Aorta (tissue), 5 donors: Measurements from ENCODE around the gene IFNA1. TPM values are rescaled to one million over a fixed set of nuclear protein-coding genes. Genes with fewer than 3 reads are reported as not detected.

Source experiments
- ATAC-seq: fragments of 200-7000 bp; cut with Tn5 transposase; one replicate; pipeline ENCODE4 v1.9.1; 2022; ENCODE audit warnings: moderate library complexity; ENCODE audit not compliant: low FRiP score
- DNase-seq, 2 donors: peaks; one replicate each; pipeline ENCODE4 v3.0.0-alpha.2; 2020
- H3K27ac ChIP-seq, 2 donors: one replicate each; pipeline ENCODE4 v1.5.1; 2013; ENCODE audit warnings: low read length in 2 of 2, mild to moderate bottlenecking in 2 of 2, moderate library complexity in 2 of 2, control low read depth in 1 of 2, inconsistent platforms in 1 of 2, low read depth in 1 of 2
- H3K27me3 ChIP-seq, 2 donors: one replicate each; pipeline ENCODE4 v1.6.1; 2013; ENCODE audit warnings: control low read depth in 1 of 2, low read length in 1 of 2, mild to moderate bottlenecking in 1 of 2, moderate library complexity in 1 of 2; ENCODE audit not compliant: insufficient read depth in 2 of 2, control insufficient read depth in 1 of 2
- H3K36me3 ChIP-seq, 2 donors: one replicate each; pipeline ENCODE4 v1.6.1; 2013; ENCODE audit warnings: control low read depth in 1 of 2, low read length in 1 of 2, mild to moderate bottlenecking in 1 of 2; ENCODE audit not compliant: insufficient read depth in 2 of 2, control insufficient read depth in 1 of 2
- H3K4me1 ChIP-seq, 2 donors: one replicate each; pipeline ENCODE4 v1.6.1; 2013; ENCODE audit warnings: low read length in 2 of 2, control low read depth in 1 of 2, mild to moderate bottlenecking in 1 of 2, moderate library complexity in 1 of 2; ENCODE audit not compliant: insufficient read depth in 2 of 2, control insufficient read depth in 1 of 2
- H3K4me3 ChIP-seq, 2 donors: one replicate each; pipeline ENCODE4 v1.5.1; 2013; ENCODE audit warnings: low read length in 2 of 2, control low read depth in 1 of 2, mild to moderate bottlenecking in 1 of 2
- H3K9me3 ChIP-seq: one replicate; pipeline ENCODE4 v1.6.1; 2013; ENCODE audit warnings: mild to moderate bottlenecking, low read length; ENCODE audit not compliant: control insufficient read depth
- WGBS, 2 donors: extraction: QIAGEN DNeasy Blood & Tissue Kit; methylation state at CpG; one replicate each; pipeline ENCODE4 v1.1.7; 2013; 5-methylcytosine and 5-hydroxymethylcytosine counted together
- intact Hi-C, 2 donors: fragments of 100-400 bp; cut with DNase I; formaldehyde crosslinking; loops; one replicate each; pipeline versions ENCODE4 v1.14.2 to v1.15.0; 2022
- polyA plus RNA-seq, 2 donors: library from polyadenylated mRNA; stranded (reverse); fragments of 200-250 nt; gene quantifications; one replicate each; pipeline ENCODE4 v1.2.3, GENCODE V29; 2013
- total RNA-seq, 2 donors: library from RNA; stranded (reverse); fragmentation: NEBNext Ultra II Directional; extraction: Animal tissue kit (Norgen Biotek cat#: 25700); gene quantifications; one replicate each; pipeline ENCODE4 v1.2.1, GENCODE V29; 2021
- donor health status: healthy with polysubstance abuse.
- donor health status: Bipolar disorder and iron deficiency.
- donor health status: DM: no; HTN: no; CAD: no.
- donor health status: DM: no; HTN: no; CAD: no.
- donor health status: DM: yes; HTN: yes; CAD: no.

The IFNA1 gene
- total and polyA plus RNA-seq, 4 donors, result not detected

DNA sequence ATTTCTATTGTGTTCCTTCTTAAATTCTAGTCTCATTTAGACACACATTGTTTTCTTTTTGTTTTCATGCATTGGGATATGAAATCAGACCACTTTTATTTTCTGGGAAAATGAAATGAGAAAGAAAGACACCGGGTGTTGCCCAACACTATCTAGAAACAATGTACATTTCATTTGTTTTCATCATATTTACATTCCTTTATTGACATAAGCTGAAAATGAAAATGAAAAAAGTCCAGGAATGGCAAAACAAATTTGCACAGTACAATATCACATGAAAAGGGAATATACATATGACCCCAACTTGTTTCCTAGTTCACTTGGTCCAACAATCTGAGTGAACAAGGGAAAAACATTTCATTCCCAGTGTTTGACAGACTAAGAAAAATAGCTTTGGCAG, 21.1 kb downstream of the IFNA1 start:
- no peak overlapping the region for H3K27ac ChIP-seq
- WGBS, 2 donors, result 82 to 87% methylated on average over 1 of the region's 1 CpG
- intact Hi-C loops, result loop anchor here in 1 of 2 donors (10.0 kb wide), 1 partner anchor 63 kb away; no protein-coding TSS in a partner anchor
- no peak for ATAC-seq
- no peaks in the 10 kb centered on the region for H3K27me3 ChIP-seq
- peaks cover 3% of the 10 kb centered on the region for H3K9me3 ChIP-seq
- no peaks in the 10 kb centered on the region for H3K4me1 ChIP-seq
- no peak for DNase-seq
- H3K36me3 ChIP-seq, result no peaks in the 10 kb centered on the region
- no peak overlapping the region for H3K4me3 ChIP-seq

GRCh38 chr9:21465138-21465537, 24.9 kb downstream of the IFNA1 start:
- intact Hi-C loops, result loop anchor here (5.0 to 10.0 kb wide), 2 partner anchors 60 to 322 kb away; no protein-coding TSS in a partner anchor
- 91 to 93% methylated on average over 5 of the region's 5 CpGs for WGBS, 2 donors
- Histone ChIP-seq H3K4me1 (no peaks in the 10 kb centered on the region), H3K27ac (no peak overlapping the region), H3K9me3 (peaks cover 3% of the 10 kb centered on the region), H3K27me3 (no peaks in the 10 kb centered on the region), H3K36me3 (no peaks in the 10 kb centered on the region), H3K4me3 (no peak overlapping the region)
- ATAC-seq, result no peak
- DNase-seq, result no peak

DNA sequence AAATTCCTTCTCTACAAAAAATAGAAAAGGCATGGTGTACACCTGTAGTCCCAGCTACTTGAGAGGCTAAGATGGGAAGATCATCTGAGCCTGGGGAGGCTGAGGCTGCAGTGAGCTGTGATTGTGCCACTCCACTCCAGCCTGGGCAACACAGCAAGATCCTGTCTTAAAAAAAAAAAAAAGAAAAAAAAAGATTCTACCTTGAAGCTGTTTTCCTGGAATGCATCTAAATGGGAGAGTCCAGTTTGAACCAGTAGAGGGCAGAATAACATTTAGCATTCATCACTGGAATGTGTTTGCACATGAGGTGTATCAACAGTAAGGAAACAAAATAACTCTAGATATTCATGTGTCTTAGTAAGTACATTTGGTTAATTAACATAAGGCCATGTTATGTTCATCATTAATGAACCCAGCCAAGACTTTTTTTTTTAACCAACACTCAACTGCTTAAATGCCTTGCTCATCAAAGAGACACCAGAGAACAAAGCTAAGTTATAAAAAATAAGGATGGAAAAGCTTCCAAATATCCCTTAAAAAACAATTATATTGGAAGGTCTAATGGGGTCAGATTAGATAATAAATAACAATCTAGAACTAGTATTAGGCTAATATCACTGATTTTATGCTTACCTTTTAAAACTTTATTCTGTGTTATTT, 25.8 kb downstream of the IFNA1 start:
- ATAC-seq, result no peak
- no peaks in the 10 kb centered on the region for H3K36me3 ChIP-seq
- no peak for DNase-seq
- H3K4me1 ChIP-seq, result no peaks in the 10 kb centered on the region
- H3K27ac ChIP-seq, result no peak overlapping the region
- no peaks in the 10 kb centered on the region for H3K27me3 ChIP-seq
- intact Hi-C loops, result loop anchor here (5.0 to 10.0 kb wide), 2 partner anchors 59 to 321 kb away; no protein-coding TSS in a partner anchor
- no peak overlapping the region for H3K4me3 ChIP-seq
- H3K9me3 ChIP-seq, result peaks cover 3% of the 10 kb centered on the region

- DNase-seq (no peak), ATAC-seq (no peak)
- WGBS, 2 donors, result 79 to 84% methylated on average over 5 of the region's 5 CpGs
- Histone ChIP-seq H3K36me3 (no peaks in the 10 kb centered on the region), H3K27me3 (no peaks in the 10 kb centered on the region), H3K4me1 (no peaks in the 10 kb centered on the region), H3K9me3 (no peaks in the 10 kb centered on the region), H3K27ac (no peak overlapping the region), H3K4me3 (no peak overlapping the region)
- intact Hi-C loops, result no loop called here
Measured at GRCh38 chr9:21470126-21470525, 29.9 kb downstream of the IFNA1 start.

- Histone ChIP-seq H3K36me3 (no peaks in the 10 kb centered on the region), H3K9me3 (no peaks in the 10 kb centered on the region), H3K27me3 (no peaks in the 10 kb centered on the region), H3K4me1 (no peaks in the 10 kb centered on the region), H3K27ac (no peak overlapping the region), H3K4me3 (no peak overlapping the region)
- no peak for ATAC-seq
- 79 to 81% methylated on average over 3 of the region's 3 CpGs for WGBS, 2 donors
- intact Hi-C loops, result no loop called here
- no peak for DNase-seq
Measured at GRCh38 chr9:21473236-21473635, 33.0 kb downstream of the IFNA1 start.

DNA sequence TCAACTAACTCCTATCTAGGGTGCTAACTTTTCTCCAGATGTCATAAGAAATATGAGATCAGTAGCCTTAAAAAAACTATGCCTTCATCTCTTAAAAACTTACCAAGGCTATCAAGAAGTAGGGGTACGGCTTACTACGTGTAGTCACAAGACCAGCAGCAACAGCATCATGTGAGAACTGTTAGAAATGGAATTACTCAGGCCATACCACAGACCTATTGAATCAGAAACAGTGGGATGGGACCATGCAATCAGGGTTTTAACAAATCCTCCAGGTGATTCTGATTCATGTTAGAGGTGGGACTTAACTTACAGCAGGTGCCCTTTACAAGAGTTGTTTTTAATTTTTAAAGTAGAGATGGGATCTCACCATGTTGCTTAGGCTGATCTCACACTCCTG, 37.2 kb downstream of the IFNA1 start:
- ATAC-seq (no peak), DNase-seq (no peak)
- Histone ChIP-seq H3K9me3 (no peaks in the 10 kb centered on the region), H3K27ac (no peak overlapping the region), H3K4me3 (no peak overlapping the region), H3K27me3 (no peaks in the 10 kb centered on the region), H3K4me1 (no peaks in the 10 kb centered on the region), H3K36me3 (no peaks in the 10 kb centered on the region)
- 71 to 74% methylated on average over 2 of the region's 2 CpGs for WGBS, 2 donors
- intact Hi-C loops, result no loop called here

- H3K27me3 ChIP-seq, result no peaks in the 10 kb centered on the region
- no peaks in the 10 kb centered on the region for H3K9me3 ChIP-seq
- H3K36me3 ChIP-seq, result no peaks in the 10 kb centered on the region
- 59 to 67% methylated on average over 8 of the region's 8 CpGs for WGBS, 2 donors
- DNase-seq, result no peak
- intact Hi-C loops, result no loop called here
- ATAC-seq, result no peak
- H3K4me1 ChIP-seq, result no peaks in the 10 kb centered on the region
- H3K27ac ChIP-seq, result no peak overlapping the region
- no peak overlapping the region for H3K4me3 ChIP-seq
Measured at GRCh38 chr9:21479152-21479702, 39.0 kb downstream of the IFNA1 start.

- Histone ChIP-seq H3K4me3 (no peak overlapping the region), H3K9me3 (no peaks in the 10 kb centered on the region), H3K4me1 (no peaks in the 10 kb centered on the region), H3K36me3 (no peaks in the 10 kb centered on the region), H3K27ac (no peak overlapping the region), H3K27me3 (no peaks in the 10 kb centered on the region)
- 46 to 53% methylated on average over 1 of the region's 1 CpG for WGBS, 2 donors
- ATAC-seq, result no peak
- DNase-seq, result no peak
- intact Hi-C loops, result no loop called here
Measured at GRCh38 chr9:21481470-21482056, 41.3 kb downstream of the IFNA1 start.

- H3K27me3 ChIP-seq, result no peaks in the 10 kb centered on the region
- intact Hi-C loops, result no loop called here
- WGBS, 2 donors, result 90 to 91% methylated on average over 2 of the region's 2 CpGs
- no peak within 1 kb of the TSS for H3K27ac ChIP-seq
- DNase-seq (no peak), ATAC-seq (no peak)
- no peak within 1 kb of the TSS for H3K4me3 ChIP-seq
- H3K4me1 ChIP-seq, result no peaks in the 10 kb centered on the region
- H3K9me3 ChIP-seq, result no peaks in the 10 kb centered on the region
- no peaks in the 10 kb centered on the region for H3K36me3 ChIP-seq
Measured at GRCh38 chr9:21482213-21482612, 42.0 kb downstream of the IFNA1 start, which contains the start of gene IFNE. IFNE (minus strand) TSS chr9:21482313; CDS start chr9:21481694, 619 bp downstream.
